Mesenchymal stem cell (in vitro differentiated cells and primary cell): ENCODE results near the gene PCSK1N.

ENCODE experiments used
- DNase-seq: peaks from one replicate; pipeline ENCODE4 v3.0.0-alpha.2; 2013
- H2AFZ ChIP-seq: one replicate; pipeline ENCODE4 v1.6.1; 2013; ENCODE audit warnings: low read depth, mild to moderate bottlenecking, control low read depth, inconsistent platforms, low read length, moderate library complexity
- H2AK5ac ChIP-seq: 2 replicates; pipeline ENCODE4 v1.6.1; 2013; ENCODE audit warnings: low read length, moderate library complexity, mild to moderate bottlenecking, inconsistent platforms; ENCODE audit not compliant: severe bottlenecking
- H2BK120ac ChIP-seq: one replicate; pipeline ENCODE4 v1.6.1; 2013; ENCODE audit warnings: low read depth, mild to moderate bottlenecking, inconsistent platforms, low read length, moderate library complexity
- H2BK12ac ChIP-seq, 2 experiments: one replicate each; pipeline ENCODE4 v1.6.1; 2013; ENCODE audit warnings: inconsistent platforms in 2 of 2, low read length in 2 of 2, mild to moderate bottlenecking in 2 of 2, moderate library complexity in 2 of 2, control low read depth in 1 of 2
- H2BK15ac ChIP-seq: one replicate; pipeline ENCODE4 v1.6.1; 2013; ENCODE audit warnings: mild to moderate bottlenecking, low read depth, inconsistent platforms; ENCODE audit not compliant: poor library complexity, severe bottlenecking
- H2BK5ac ChIP-seq: 2 replicates; pipeline ENCODE4 v1.6.1; 2013; ENCODE audit warnings: low read depth, mild to moderate bottlenecking, low read length, control low read depth, inconsistent platforms; ENCODE audit not compliant: poor library complexity, severe bottlenecking
- H3K14ac ChIP-seq, 2 experiments: one replicate each; pipeline ENCODE4 v1.6.1; 2013; ENCODE audit warnings: inconsistent platforms in 2 of 2, low read length in 2 of 2, control low read depth in 1 of 2, mild to moderate bottlenecking in 1 of 2, moderate library complexity in 1 of 2
- H3K18ac ChIP-seq, 2 experiments: one replicate each; pipeline ENCODE4 v1.6.1; 2013; ENCODE audit warnings: inconsistent platforms in 2 of 2, low read length in 2 of 2, control low read depth in 1 of 2, low read depth in 1 of 2, mild to moderate bottlenecking in 1 of 2
- H3K23ac ChIP-seq, 2 experiments: one replicate each; pipeline ENCODE4 v1.6.1; 2013; ENCODE audit warnings: inconsistent platforms in 2 of 2, low read length in 2 of 2, mild to moderate bottlenecking in 2 of 2, moderate library complexity in 2 of 2, control low read depth in 1 of 2
- H3K27ac ChIP-seq: 2 replicates; pipeline ENCODE4 v1.5.1; 2013; ENCODE audit warnings: mild to moderate bottlenecking, moderate library complexity, low read length, control low read depth, inconsistent platforms; ENCODE audit not compliant: poor library complexity, severe bottlenecking
- H3K27me3 ChIP-seq, 2 experiments: 2 replicates each; pipeline versions ENCODE4 v1.6.1 to v1.7.0; 2013; ENCODE audit warnings: low read length in 2 of 2, mild to moderate bottlenecking in 2 of 2, moderate library complexity in 2 of 2, control low read depth in 1 of 2, inconsistent platforms in 1 of 2; ENCODE audit not compliant: control insufficient read depth in 1 of 2, insufficient read depth in 1 of 2
- H3K36me3 ChIP-seq, 2 experiments: 2 replicates each; pipeline versions ENCODE4 v1.6.1 to v1.7.0; 2013; ENCODE audit warnings: low read length in 2 of 2, control low read depth in 1 of 2, inconsistent platforms in 1 of 2, low read depth in 1 of 2, mild to moderate bottlenecking in 1 of 2; ENCODE audit not compliant: insufficient read depth in 2 of 2, control insufficient read depth in 1 of 2
- H3K4ac ChIP-seq, 2 experiments: one replicate each; pipeline ENCODE4 v1.6.1; 2013; ENCODE audit warnings: inconsistent platforms in 2 of 2, low read length in 2 of 2, mild to moderate bottlenecking in 2 of 2, moderate library complexity in 2 of 2, control low read depth in 1 of 2, low read depth in 1 of 2
- H3K4me1 ChIP-seq: 2 replicates; pipeline ENCODE4 v1.6.1; 2013; ENCODE audit warnings: low read depth, low read length, control low read depth; ENCODE audit not compliant: control insufficient read depth, insufficient read depth
- H3K4me2 ChIP-seq: 2 replicates; pipeline ENCODE4 v1.6.1; 2013; ENCODE audit warnings: low read length, mild to moderate bottlenecking, inconsistent platforms; ENCODE audit not compliant: poor library complexity, severe bottlenecking
- H3K4me3 ChIP-seq, 2 experiments: 2 replicates each; pipeline versions ENCODE4 v1.5.1 to v1.7.0; 2013; ENCODE audit warnings: low read length in 2 of 2, mild to moderate bottlenecking in 2 of 2, control low read depth in 1 of 2, low read depth in 1 of 2; ENCODE audit not compliant: insufficient read depth in 1 of 2
- H3K79me1 ChIP-seq: replicated peaks from 2 replicates; pipeline ENCODE4 v1.6.1; 2013; ENCODE audit warnings: mild to moderate bottlenecking, control low read depth, low read length, inconsistent platforms; ENCODE audit not compliant: poor library complexity, severe bottlenecking
- H3K9ac ChIP-seq: 2 replicates; pipeline ENCODE4 v1.7.0; 2013; ENCODE audit warnings: mild to moderate bottlenecking, low read length, moderate library complexity
- H3K9me3 ChIP-seq: 2 replicates; pipeline ENCODE4 v1.7.0; 2013; ENCODE audit warnings: mild to moderate bottlenecking, low read length; ENCODE audit not compliant: control insufficient read depth
- H4K8ac ChIP-seq: one replicate; pipeline ENCODE4 v1.6.1; 2013; ENCODE audit warnings: inconsistent platforms, mild to moderate bottlenecking, low read length, moderate library complexity
- H4K91ac ChIP-seq: one replicate; pipeline ENCODE4 v1.6.1; 2013; ENCODE audit warnings: mild to moderate bottlenecking, low read length, inconsistent platforms
- WGBS: methylation state at CpG from one replicate; pipeline ENCODE4 v1.1.7; 2013; ENCODE audit warnings: mixed read lengths; 5-methylcytosine and 5-hydroxymethylcytosine counted together

PCSK1N gene

DNA sequence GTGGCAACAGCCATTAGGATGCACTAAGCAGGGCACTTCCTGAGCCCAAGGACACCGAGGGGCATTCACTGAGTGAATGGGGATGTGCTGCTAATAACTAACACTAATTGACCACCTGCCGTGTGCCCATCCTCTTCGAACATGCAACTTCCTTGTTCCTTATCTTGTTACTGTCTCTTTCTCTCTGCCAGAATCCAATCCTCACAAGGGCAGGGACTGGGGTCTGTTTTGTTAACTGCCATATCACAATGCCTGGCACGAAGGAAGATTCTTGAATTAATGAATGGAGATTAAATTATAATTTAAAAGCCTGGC, 7.8 kb downstream of the PCSK1N start:
- Histone ChIP-seq H3K36me3 (peaks cover 16 to 46% of the 10 kb centered on the region in 2 experiments), H4K91ac (no peak overlapping the region), H3K18ac (no peak overlapping the region), H2AFZ (no peak overlapping the region), H3K9ac (no peak overlapping the region), H3K4ac (no peak overlapping the region), H2BK5ac (no peak overlapping the region), H3K4me1 (peaks cover 8% of the 10 kb centered on the region), H3K9me3 (peaks cover 13% of the 10 kb centered on the region), H3K14ac (no peak overlapping the region), H2BK12ac (no peak overlapping the region), H2AK5ac (no peak overlapping the region), H3K27me3 (peaks cover 11 to 37% of the 10 kb centered on the region in 2 experiments), H4K8ac (no peak overlapping the region), H3K27ac (no peak overlapping the region), H2BK15ac (no peak overlapping the region), H2BK120ac (no peak overlapping the region), H3K4me3 (no peak overlapping the region), H3K79me1 (no peaks in the 10 kb centered on the region), H3K4me2 (no peak overlapping the region), H3K23ac (no peak overlapping the region)
- WGBS, result 35% methylated on average over 3 of the region's 4 CpGs
- DNase-seq, result no peak

DNA sequence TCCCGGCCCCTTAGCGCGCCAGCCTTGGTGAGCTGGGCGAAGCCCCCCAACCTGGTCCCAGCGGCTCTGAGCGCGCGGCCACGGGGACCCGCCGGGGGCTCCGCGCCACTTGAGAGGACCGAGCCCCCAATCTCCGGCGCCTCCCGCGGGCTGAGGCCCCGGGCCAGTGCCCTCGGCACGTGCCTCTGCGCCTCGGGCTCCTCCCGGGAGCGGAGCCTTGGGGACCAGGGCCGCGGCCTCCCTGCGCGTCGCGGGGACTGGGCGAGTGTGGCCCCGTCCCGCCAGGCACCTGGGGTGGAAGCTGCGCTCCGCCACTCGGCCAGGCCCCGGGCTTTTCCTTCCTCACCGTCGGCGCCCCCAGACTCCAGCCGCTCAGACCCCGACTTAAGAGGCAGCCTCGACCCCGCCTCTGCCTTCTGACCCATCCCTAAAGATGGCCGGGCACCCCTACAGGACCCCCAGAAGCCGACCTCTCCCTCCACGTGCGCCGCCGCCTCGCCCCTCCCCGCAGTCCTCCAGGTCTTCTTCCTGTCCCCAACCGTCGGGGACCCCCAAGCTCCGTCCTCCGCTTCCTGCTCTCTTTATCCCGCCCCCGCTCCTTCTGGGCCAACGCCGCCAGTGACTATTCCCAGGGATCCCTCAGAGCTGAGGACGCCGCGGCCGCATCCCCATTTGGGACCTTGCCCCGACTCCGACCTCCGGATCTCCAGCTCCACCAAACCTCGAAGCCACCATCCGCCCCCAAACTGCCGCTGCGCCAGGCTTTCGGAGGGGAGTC, 8.3 kb downstream of the PCSK1N start:
- DNase-seq, result no peak
- H3K18ac ChIP-seq, result no peak overlapping the region
- WGBS, result 63% methylated on average over 46 of the region's 73 CpGs
- no peak overlapping the region for H3K4ac ChIP-seq
- no peak overlapping the region for H3K9ac ChIP-seq
- no peak overlapping the region for H3K27ac ChIP-seq
- no peak overlapping the region for H3K14ac ChIP-seq
- no peak overlapping the region for H2BK12ac ChIP-seq
- peaks cover 11 to 32% of the 10 kb centered on the region in 2 experiments for H3K27me3 ChIP-seq
- H3K4me3 ChIP-seq, result no peak overlapping the region
- H2BK5ac ChIP-seq, result no peak overlapping the region
- no peak overlapping the region for H2BK120ac ChIP-seq
- no peak overlapping the region for H2BK15ac ChIP-seq
- H3K4me2 ChIP-seq, result no peak overlapping the region
- H3K9me3 ChIP-seq, result peaks cover 13% of the 10 kb centered on the region
- no peak overlapping the region for H3K23ac ChIP-seq
- no peak overlapping the region for H4K8ac ChIP-seq
- H4K91ac ChIP-seq, result no peak overlapping the region
- no peak overlapping the region for H2AFZ ChIP-seq
- no peak overlapping the region for H2AK5ac ChIP-seq
- peaks cover 20 to 50% of the 10 kb centered on the region in 2 experiments for H3K36me3 ChIP-seq
- H3K4me1 ChIP-seq, result peaks cover 7% of the 10 kb centered on the region
- no peaks in the 10 kb centered on the region for H3K79me1 ChIP-seq

DNA sequence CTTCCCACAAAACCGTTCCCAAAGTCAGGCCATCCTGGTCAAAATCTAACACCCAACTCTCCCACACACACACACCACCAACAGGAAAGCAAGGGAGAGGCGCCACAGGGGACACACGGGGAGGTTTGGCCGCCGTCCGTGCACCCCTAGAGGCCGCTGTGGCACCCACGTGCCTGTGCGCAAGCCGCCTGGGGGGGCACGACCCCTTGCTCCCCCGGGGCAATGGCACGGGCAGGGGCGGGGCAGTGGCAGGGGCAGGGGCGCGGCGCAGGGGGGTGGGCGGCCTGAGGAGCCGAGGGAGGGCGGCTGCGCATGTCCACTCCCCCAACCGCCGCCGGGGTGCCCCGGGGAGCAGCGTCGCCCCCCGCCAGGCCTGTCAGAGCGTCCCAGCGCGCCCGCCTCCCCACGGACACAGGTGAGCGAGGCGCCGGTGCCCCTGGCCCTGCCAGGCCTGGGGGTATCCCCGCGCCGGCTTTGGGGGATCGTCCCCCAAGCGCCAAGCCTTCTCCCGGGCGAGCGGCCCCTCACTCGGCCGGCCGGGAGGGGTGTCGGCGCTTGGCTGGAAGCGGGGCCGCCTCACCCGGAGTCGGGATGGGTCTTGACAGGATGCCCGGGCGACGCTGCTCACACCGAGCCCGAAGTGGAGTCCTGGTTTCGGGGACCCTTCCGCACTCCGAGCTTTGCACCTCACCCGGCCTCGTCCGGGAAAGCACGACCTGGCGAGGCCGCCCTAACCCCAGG, 9.1 kb downstream of the PCSK1N start, which contains the start of gene ERAS:
Gene ERAS, plus strand, starts transcription at position 379 of the 741 bp plus-strand sequence. CDS start 2,611 bp downstream, outside the sequence.
- H3K4ac ChIP-seq, result no peak within 1 kb of the TSS
- H3K36me3 ChIP-seq, result peaks cover 22 to 50% of the 10 kb centered on the region in 2 experiments
- H2BK5ac ChIP-seq, result no peak within 1 kb of the TSS
- H3K79me1 ChIP-seq, result no peaks in the 10 kb centered on the region
- H2AFZ ChIP-seq, result no peak within 1 kb of the TSS
- no peak within 1 kb of the TSS for H2AK5ac ChIP-seq
- DNase-seq, result no peak
- H2BK12ac ChIP-seq, result no peak within 1 kb of the TSS
- H3K27ac ChIP-seq, result no peak within 1 kb of the TSS
- H3K9me3 ChIP-seq, result peaks cover 13% of the 10 kb centered on the region
- H3K4me3 ChIP-seq, result no peak within 1 kb of the TSS
- peaks cover 7 to 24% of the 10 kb centered on the region in 2 experiments for H3K27me3 ChIP-seq
- H4K8ac ChIP-seq, result no peak within 1 kb of the TSS
- H2BK120ac ChIP-seq, result no peak within 1 kb of the TSS
- no peak within 1 kb of the TSS for H2BK15ac ChIP-seq
- H3K4me2 ChIP-seq, result no peak within 1 kb of the TSS
- no peak within 1 kb of the TSS for H3K18ac ChIP-seq
- 97% methylated on average over 38 of the region's 67 CpGs for WGBS
- H3K9ac ChIP-seq, result no peak within 1 kb of the TSS
- H3K23ac ChIP-seq, result no peak within 1 kb of the TSS
- H3K14ac ChIP-seq, result no peak within 1 kb of the TSS
- no peak within 1 kb of the TSS for H4K91ac ChIP-seq
- peaks cover 2% of the 10 kb centered on the region for H3K4me1 ChIP-seq

DNA sequence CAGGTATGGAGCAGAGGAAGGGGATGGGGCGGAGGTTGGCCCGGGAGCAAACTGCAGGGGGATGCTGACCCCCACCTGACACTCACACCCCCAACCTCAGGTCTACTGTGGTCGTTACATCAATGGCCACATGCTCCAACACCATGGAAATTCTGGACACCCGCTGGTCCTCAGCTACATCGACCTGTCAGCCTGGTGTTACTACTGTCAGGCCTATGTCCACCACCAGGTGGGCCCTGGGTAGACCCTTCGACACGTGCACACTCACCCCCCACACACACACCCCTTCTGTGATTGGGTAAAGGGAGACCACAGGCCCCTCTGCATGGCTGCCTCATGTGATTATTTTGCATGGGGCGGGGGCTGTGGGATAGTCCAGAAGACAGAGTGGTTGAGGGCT, 11.3 kb downstream of the PCSK1N start:
- no peak overlapping the region for H3K4ac ChIP-seq
- WGBS, result 93% methylated on average over 3 of the region's 8 CpGs
- no peak overlapping the region for H2BK12ac ChIP-seq

More for the DNA sequence above, 11.3 kb downstream of the PCSK1N start:
- no peak overlapping the region for H3K4me3 ChIP-seq
- no peak overlapping the region for H4K91ac ChIP-seq
- H2BK15ac ChIP-seq, result no peak overlapping the region
- H3K9me3 ChIP-seq, result peaks cover 13% of the 10 kb centered on the region
- H2AK5ac ChIP-seq, result no peak overlapping the region
- no peaks in the 10 kb centered on the region for H3K79me1 ChIP-seq
- peaks cover 30 to 52% of the 10 kb centered on the region in 2 experiments for H3K36me3 ChIP-seq
- H3K14ac ChIP-seq, result no peak overlapping the region
- H3K9ac ChIP-seq, result no peak overlapping the region
- H2AFZ ChIP-seq, result no peak overlapping the region
- no peak overlapping the region for H4K8ac ChIP-seq
- H3K4me2 ChIP-seq, result no peak overlapping the region
- DNase-seq, result no peak
- peaks cover 0 to 3% of the 10 kb centered on the region in 2 experiments for H3K27me3 ChIP-seq
- no peak overlapping the region for H3K23ac ChIP-seq
- no peak overlapping the region for H3K27ac ChIP-seq
- no peak overlapping the region for H3K18ac ChIP-seq
- no peak overlapping the region for H2BK120ac ChIP-seq
- no peaks in the 10 kb centered on the region for H3K4me1 ChIP-seq
- no peak overlapping the region for H2BK5ac ChIP-seq
